ENCODE data around the gene CEMIP2.

CEMIP2 gene

GRCh38 chr9:71642056-71642455 is 126.3 kb downstream of the CEMIP2 start:
- Histone ChIP-seq H3K9me3 (ENCODE audit: control insufficient read depth, insufficient read depth, low read length) (no peaks in the 10 kb centered on the region), H3K4me1 (ENCODE audit: control insufficient read depth, insufficient read depth, low read length) (peaks cover 3% of the 10 kb centered on the region; the same call in 1 of the 2 replicates), H3K27ac (ENCODE audit: low read depth, low read length) (no peak overlapping the region), H3K36me3 (ENCODE audit: control insufficient read depth, insufficient read depth, low read length) (no peaks in the 10 kb centered on the region), H3K4me3 (ENCODE audit: low read depth, low read length) (no peak overlapping the region), H3K27me3 (ENCODE audit: control insufficient read depth, insufficient read depth, low read length) (peaks cover 27% of the 10 kb centered on the region), H3K9ac (ENCODE audit: low read depth, low read length) (no peak overlapping the region)

GRCh38 chr9:71638627-71639026 is 129.7 kb downstream of the CEMIP2 start:
- H3K9me3 ChIP-seq (ENCODE audit: control insufficient read depth, insufficient read depth, low read length): no peaks in the 10 kb centered on the region
- H3K36me3 ChIP-seq (ENCODE audit: control insufficient read depth, insufficient read depth, low read length): no peaks in the 10 kb centered on the region
- H3K4me3 ChIP-seq (ENCODE audit: low read depth, low read length): no peak overlapping the region
- peaks cover 12% of the 10 kb centered on the region for H3K27me3 ChIP-seq (ENCODE audit: control insufficient read depth, insufficient read depth, low read length)
- H3K4me1 ChIP-seq (ENCODE audit: control insufficient read depth, insufficient read depth, low read length): no peaks in the 10 kb centered on the region
- no peak overlapping the region for H3K27ac ChIP-seq (ENCODE audit: low read depth, low read length)
- no peak overlapping the region for H3K9ac ChIP-seq (ENCODE audit: low read depth, low read length)

GRCh38 chr9:71637926-71638325 is 130.4 kb downstream of the CEMIP2 start:
- H3K36me3 ChIP-seq (ENCODE audit: control insufficient read depth, insufficient read depth, low read length): no peaks in the 10 kb centered on the region
- H3K4me3 ChIP-seq (ENCODE audit: low read depth, low read length): no peak overlapping the region
- peaks cover 12% of the 10 kb centered on the region for H3K27me3 ChIP-seq (ENCODE audit: control insufficient read depth, insufficient read depth, low read length)
- H3K4me1 ChIP-seq (ENCODE audit: control insufficient read depth, insufficient read depth, low read length): no peaks in the 10 kb centered on the region
- H3K9me3 ChIP-seq (ENCODE audit: control insufficient read depth, insufficient read depth, low read length): no peaks in the 10 kb centered on the region
- H3K27ac ChIP-seq (ENCODE audit: low read depth, low read length): no peak overlapping the region
- no peak overlapping the region for H3K9ac ChIP-seq (ENCODE audit: low read depth, low read length)

GRCh38 chr9:71637375-71637774 is 130.9 kb downstream of the CEMIP2 start:
- H3K9me3 ChIP-seq (ENCODE audit: control insufficient read depth, insufficient read depth, low read length): no peaks in the 10 kb centered on the region
- no peak overlapping the region for H3K27ac ChIP-seq (ENCODE audit: low read depth, low read length)
- peaks cover 6% of the 10 kb centered on the region for H3K27me3 ChIP-seq (ENCODE audit: control insufficient read depth, insufficient read depth, low read length)
- H3K4me1 ChIP-seq (ENCODE audit: control insufficient read depth, insufficient read depth, low read length): no peaks in the 10 kb centered on the region
- no peaks in the 10 kb centered on the region for H3K36me3 ChIP-seq (ENCODE audit: control insufficient read depth, insufficient read depth, low read length)
- no peak overlapping the region for H3K4me3 ChIP-seq (ENCODE audit: low read depth, low read length)
- H3K9ac ChIP-seq (ENCODE audit: low read depth, low read length): no peak overlapping the region

GRCh38 chr9:71636143-71636839 is 132.0 kb downstream of the CEMIP2 start:
- Histone ChIP-seq H3K9me3 (ENCODE audit: control insufficient read depth, insufficient read depth, low read length) (no peaks in the 10 kb centered on the region), H3K27ac (ENCODE audit: low read depth, low read length) (no peak overlapping the region), H3K4me1 (ENCODE audit: control insufficient read depth, insufficient read depth, low read length) (no peaks in the 10 kb centered on the region), H3K9ac (ENCODE audit: low read depth, low read length) (no peak overlapping the region), H3K36me3 (ENCODE audit: control insufficient read depth, insufficient read depth, low read length) (no peaks in the 10 kb centered on the region), H3K27me3 (ENCODE audit: control insufficient read depth, insufficient read depth, low read length) (no peaks in the 10 kb centered on the region), H3K4me3 (ENCODE audit: low read depth, low read length) (no peak overlapping the region)

- Histone ChIP-seq H3K4me3 (ENCODE audit: low read depth, low read length) (no peak overlapping the region), H3K36me3 (ENCODE audit: control insufficient read depth, insufficient read depth, low read length) (no peaks in the 10 kb centered on the region), H3K9ac (ENCODE audit: low read depth, low read length) (no peak overlapping the region)
These were observed 133.6 kb downstream of the CEMIP2 start for GRCh38 chr9:71634752-71635151.

More at GRCh38 chr9:71634752-71635151, 133.6 kb downstream of the CEMIP2 start:
- Histone ChIP-seq H3K4me1 (ENCODE audit: control insufficient read depth, insufficient read depth, low read length) (no peaks in the 10 kb centered on the region), H3K27ac (ENCODE audit: low read depth, low read length) (no peak overlapping the region), H3K27me3 (ENCODE audit: control insufficient read depth, insufficient read depth, low read length) (no peaks in the 10 kb centered on the region), H3K9me3 (ENCODE audit: control insufficient read depth, insufficient read depth, low read length) (no peaks in the 10 kb centered on the region)
